ENCODE measurements around the gene CLRN3. TPM values are rescaled to one million over a fixed set of nuclear protein-coding genes. Genes with fewer than 3 reads are reported as not detected.

Gene CLRN3
- total and polyA plus RNA-seq, 2 experiments from 2014 or later, result 21.5 to 52.8 TPM

DNA sequence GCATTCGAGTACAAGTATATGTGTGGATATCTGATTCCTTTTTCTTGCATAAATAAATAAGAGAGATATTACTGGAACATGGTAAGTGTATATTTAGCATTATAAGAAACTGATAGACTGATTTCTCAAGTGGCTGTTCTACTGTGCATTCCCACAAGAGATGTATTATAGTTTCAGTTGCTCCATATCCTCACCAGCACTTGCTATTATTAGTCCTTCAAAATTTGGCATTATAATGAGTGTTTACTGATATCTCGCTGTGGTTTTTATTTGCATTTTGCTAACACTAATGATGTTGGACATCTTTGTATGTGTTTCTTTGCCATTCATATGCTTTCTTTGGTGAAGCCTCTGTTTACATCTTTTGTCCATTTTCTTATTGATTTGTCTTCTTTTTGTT is 4.4 kb upstream of the CLRN3 start:
- Histone ChIP-seq H3K79me2 (no peaks in the 10 kb centered on the region), H3K9me2 (replicated peaks; ENCODE audit: insufficient read depth) (no peaks in the 10 kb centered on the region), H3K4me2 (no peak overlapping the region), H4K20me1 (ENCODE audit: insufficient read depth, poor library complexity, severe bottlenecking) (no peaks in the 10 kb centered on the region), H3K36me3 (replicated peaks; ENCODE audit: insufficient read depth, low read depth) (no peaks in the 10 kb centered on the region), H3K4me3 (no peak overlapping the region), H3K27me3 (no peaks in the 10 kb centered on the region), H2AFZ (no peak overlapping the region), H3K9me3 (ENCODE audit: low read depth) (no peaks in the 10 kb centered on the region), H3K27ac (no peak overlapping the region), H3K4me1 (ENCODE audit: insufficient read depth) (no peaks in the 10 kb centered on the region)
- WGBS (ENCODE audit: low lambda C conversion rate, missing lambda C conversion rate), result 77% methylated on average over 2 of the region's 2 CpGs
- DNase-seq (ENCODE audit: low spot score), result no peak
- TF ChIP-seq EZH2 (IDR thresholded peaks at IDR 0.05; ENCODE audit: borderline replicate concordance), result no peak
- no peak for TF ChIP-seq EZH2phosphoT487 (IDR thresholded peaks at IDR 0.05; ENCODE audit: low read depth, severe bottlenecking, unreplicated experiment)
- TF ChIP-seq, protein P1, sequence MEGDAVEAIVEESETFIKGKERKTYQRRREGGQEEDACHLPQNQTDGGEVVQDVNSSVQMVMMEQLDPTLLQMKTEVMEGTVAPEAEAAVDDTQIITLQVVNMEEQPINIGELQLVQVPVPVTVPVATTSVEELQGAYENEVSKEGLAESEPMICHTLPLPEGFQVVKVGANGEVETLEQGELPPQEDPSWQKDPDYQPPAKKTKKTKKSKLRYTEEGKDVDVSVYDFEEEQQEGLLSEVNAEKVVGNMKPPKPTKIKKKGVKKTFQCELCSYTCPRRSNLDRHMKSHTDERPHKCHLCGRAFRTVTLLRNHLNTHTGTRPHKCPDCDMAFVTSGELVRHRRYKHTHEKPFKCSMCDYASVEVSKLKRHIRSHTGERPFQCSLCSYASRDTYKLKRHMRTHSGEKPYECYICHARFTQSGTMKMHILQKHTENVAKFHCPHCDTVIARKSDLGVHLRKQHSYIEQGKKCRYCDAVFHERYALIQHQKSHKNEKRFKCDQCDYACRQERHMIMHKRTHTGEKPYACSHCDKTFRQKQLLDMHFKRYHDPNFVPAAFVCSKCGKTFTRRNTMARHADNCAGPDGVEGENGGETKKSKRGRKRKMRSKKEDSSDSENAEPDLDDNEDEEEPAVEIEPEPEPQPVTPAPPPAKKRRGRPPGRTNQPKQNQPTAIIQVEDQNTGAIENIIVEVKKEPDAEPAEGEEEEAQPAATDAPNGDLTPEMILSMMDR (IDR thresholded peaks at IDR 0.05; ENCODE audit: poor library complexity), result no peak

DNA sequence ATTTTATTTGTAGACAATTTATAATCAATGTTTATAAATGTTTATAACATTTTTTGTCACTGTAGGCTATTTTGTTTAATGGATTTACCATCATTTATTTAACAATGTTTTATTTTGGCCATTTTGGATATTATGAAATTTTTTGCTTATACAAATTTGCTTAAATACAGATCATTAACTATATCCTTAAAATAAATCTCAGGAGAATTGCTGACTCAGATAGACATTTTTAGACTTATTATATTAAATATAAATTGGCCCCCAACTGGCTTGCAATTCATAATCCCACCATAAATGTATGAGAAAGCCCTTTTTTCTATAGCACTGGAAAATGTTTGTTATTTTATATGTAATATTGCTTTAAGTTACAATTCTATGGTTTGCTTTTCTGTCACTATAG is 3.8 kb upstream of the CLRN3 start:
- Histone ChIP-seq H3K4me3 (no peak overlapping the region), H2AFZ (no peak overlapping the region), H3K27ac (no peak overlapping the region), H3K36me3 (replicated peaks; ENCODE audit: insufficient read depth, low read depth) (no peaks in the 10 kb centered on the region), H3K4me2 (no peak overlapping the region), H3K27me3 (no peaks in the 10 kb centered on the region), H3K9me3 (ENCODE audit: low read depth) (no peaks in the 10 kb centered on the region), H3K9me2 (replicated peaks; ENCODE audit: insufficient read depth) (no peaks in the 10 kb centered on the region), H3K4me1 (ENCODE audit: insufficient read depth) (no peaks in the 10 kb centered on the region), H3K79me2 (peaks cover 5% of the 10 kb centered on the region), H4K20me1 (ENCODE audit: insufficient read depth, poor library complexity, severe bottlenecking) (no peaks in the 10 kb centered on the region)
- no peak for DNase-seq (ENCODE audit: low spot score)
- TF ChIP-seq EZH2 (IDR thresholded peaks at IDR 0.05; ENCODE audit: borderline replicate concordance), result no peak
- no peak for TF ChIP-seq EZH2phosphoT487 (IDR thresholded peaks at IDR 0.05; ENCODE audit: low read depth, severe bottlenecking, unreplicated experiment)
- TF ChIP-seq, protein P1 (IDR thresholded peaks at IDR 0.05; ENCODE audit: poor library complexity), result no peak

DNA sequence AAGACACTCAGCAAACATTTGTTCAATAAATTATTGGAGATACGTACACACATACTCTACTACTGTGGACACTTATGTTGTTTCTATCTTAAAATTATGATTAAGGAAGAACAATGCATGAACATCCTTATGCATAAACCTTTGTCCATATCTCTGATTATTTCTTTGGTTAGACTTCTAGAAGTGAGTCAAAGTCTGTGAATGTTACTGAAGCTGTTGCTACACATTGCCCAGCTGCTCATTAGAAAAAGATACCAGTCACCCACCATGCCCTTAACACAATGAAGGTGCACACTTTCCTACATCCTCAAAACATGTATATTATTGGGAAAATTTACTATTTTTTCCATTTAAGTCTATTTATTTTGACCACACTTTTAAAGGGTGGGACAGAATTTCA is 1.4 kb upstream of the CLRN3 start:
- no peak overlapping the region for H3K27ac ChIP-seq
- H3K4me3 ChIP-seq, result no peak overlapping the region
- H3K4me2 ChIP-seq, result no peak overlapping the region
- no peaks in the 10 kb centered on the region for H3K27me3 ChIP-seq
- no peaks in the 10 kb centered on the region for H3K9me2 ChIP-seq (replicated peaks; ENCODE audit: insufficient read depth)
- TF ChIP-seq EZH2phosphoT487 (IDR thresholded peaks at IDR 0.05; ENCODE audit: low read depth, severe bottlenecking, unreplicated experiment) (no peak), EZH2 (IDR thresholded peaks at IDR 0.05; ENCODE audit: borderline replicate concordance) (no peak)
- TF ChIP-seq, protein P1 (IDR thresholded peaks at IDR 0.05; ENCODE audit: poor library complexity), result no peak
- no peaks in the 10 kb centered on the region for H4K20me1 ChIP-seq (ENCODE audit: insufficient read depth, poor library complexity, severe bottlenecking)
- no peaks in the 10 kb centered on the region for H3K9me3 ChIP-seq (ENCODE audit: low read depth)
- H2AFZ ChIP-seq, result no peak overlapping the region
- no peaks in the 10 kb centered on the region for H3K36me3 ChIP-seq (replicated peaks; ENCODE audit: insufficient read depth, low read depth)
- WGBS (ENCODE audit: low lambda C conversion rate, missing lambda C conversion rate), result 68% methylated on average over 1 of the region's 1 CpG
- no peak for DNase-seq (ENCODE audit: low spot score)
- H3K79me2 ChIP-seq, result peaks cover 20% of the 10 kb centered on the region
- H3K4me1 ChIP-seq (ENCODE audit: insufficient read depth), result no peaks in the 10 kb centered on the region

GRCh38 chr10:127890832-127891334 is 1.9 kb downstream of the CLRN3 start:
- no peaks in the 10 kb centered on the region for H3K36me3 ChIP-seq (replicated peaks; ENCODE audit: insufficient read depth, low read depth)
- peak overlapping the region; percentile 23 for H3K27ac ChIP-seq
- no peaks in the 10 kb centered on the region for H3K9me3 ChIP-seq (ENCODE audit: low read depth)
- no peaks in the 10 kb centered on the region for H3K27me3 ChIP-seq
- no peaks in the 10 kb centered on the region for H3K9me2 ChIP-seq (replicated peaks; ENCODE audit: insufficient read depth)
- H2AFZ ChIP-seq, result no peak overlapping the region
- H3K4me3 ChIP-seq, result peak overlapping the region; percentile 7
- no peak for DNase-seq (ENCODE audit: low spot score)
- TF ChIP-seq EZH2phosphoT487 (IDR thresholded peaks at IDR 0.05; ENCODE audit: low read depth, severe bottlenecking, unreplicated experiment) (no peak), EZH2 (IDR thresholded peaks at IDR 0.05; ENCODE audit: borderline replicate concordance) (no peak)
- TF ChIP-seq, protein P1 (IDR thresholded peaks at IDR 0.05; ENCODE audit: poor library complexity), result no peak
- 83% methylated on average over 3 of the region's 3 CpGs for WGBS (ENCODE audit: low lambda C conversion rate, missing lambda C conversion rate)
- H3K79me2 ChIP-seq, result peaks cover 33% of the 10 kb centered on the region
- H3K4me1 ChIP-seq (ENCODE audit: insufficient read depth), result no peaks in the 10 kb centered on the region
- H4K20me1 ChIP-seq (ENCODE audit: insufficient read depth, poor library complexity, severe bottlenecking), result no peaks in the 10 kb centered on the region
- peak overlapping the region; percentile 69 for H3K4me2 ChIP-seq
